NCI-H2107 treated with DMSO at 0.1 percent for 48 hours (cell line): Measurements from ENCODE around the gene RNU1-4.
"Not testable (repeated sequence)": the region's sequence is repeated elsewhere in the genome, so short reads cannot be mapped to it uniquely, and the experiment has no call there.

Experiments used
- DNase-seq: peaks from one replicate; lab custom pipeline; 2025; ENCODE audit not compliant: unreplicated experiment; lab: John Stamatoyannopoulos, UW

Gene RNU1-4

DNA sequence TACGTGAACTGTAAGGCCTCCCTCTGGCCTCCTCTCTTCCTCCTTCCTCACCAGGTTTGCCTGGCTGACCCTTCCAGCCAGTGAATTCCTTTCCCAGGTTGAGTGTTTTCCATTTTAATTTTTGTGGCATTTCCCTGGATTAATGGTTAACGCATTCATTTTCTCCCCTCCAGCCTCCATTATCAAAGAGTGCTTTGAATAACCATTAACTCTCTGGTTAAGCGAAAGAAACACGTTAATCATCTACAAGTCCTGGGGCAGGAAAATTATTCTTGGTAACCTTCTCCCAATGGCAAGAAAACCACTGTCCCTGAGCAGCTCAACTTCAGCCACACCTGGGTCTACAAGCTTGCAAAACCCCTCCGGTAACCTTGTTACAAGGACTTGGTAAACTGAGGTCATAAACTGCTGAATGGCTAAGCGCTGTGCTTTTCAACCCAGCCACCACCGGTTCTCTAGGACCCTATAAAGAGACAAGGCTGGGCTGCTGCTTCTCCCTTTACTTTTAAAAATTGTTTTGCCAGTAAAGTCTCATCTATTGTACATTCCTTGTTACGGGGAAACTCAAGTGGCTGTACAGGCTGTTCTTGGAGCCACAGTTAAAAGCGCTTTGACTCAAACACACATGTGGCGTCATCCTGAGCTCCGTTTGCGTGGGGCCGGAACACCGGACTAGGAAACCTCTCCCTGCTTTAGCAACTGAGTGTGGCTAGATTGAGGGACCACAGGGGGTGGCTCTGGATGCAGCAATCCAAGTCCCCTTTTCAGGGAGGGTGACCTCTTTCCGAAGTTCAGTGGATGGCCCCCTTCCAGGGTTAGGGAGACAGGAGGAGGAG lies 24.7 kb downstream of the RNU1-4 start:
- not testable (repeated sequence) for DNase-seq

DNA sequence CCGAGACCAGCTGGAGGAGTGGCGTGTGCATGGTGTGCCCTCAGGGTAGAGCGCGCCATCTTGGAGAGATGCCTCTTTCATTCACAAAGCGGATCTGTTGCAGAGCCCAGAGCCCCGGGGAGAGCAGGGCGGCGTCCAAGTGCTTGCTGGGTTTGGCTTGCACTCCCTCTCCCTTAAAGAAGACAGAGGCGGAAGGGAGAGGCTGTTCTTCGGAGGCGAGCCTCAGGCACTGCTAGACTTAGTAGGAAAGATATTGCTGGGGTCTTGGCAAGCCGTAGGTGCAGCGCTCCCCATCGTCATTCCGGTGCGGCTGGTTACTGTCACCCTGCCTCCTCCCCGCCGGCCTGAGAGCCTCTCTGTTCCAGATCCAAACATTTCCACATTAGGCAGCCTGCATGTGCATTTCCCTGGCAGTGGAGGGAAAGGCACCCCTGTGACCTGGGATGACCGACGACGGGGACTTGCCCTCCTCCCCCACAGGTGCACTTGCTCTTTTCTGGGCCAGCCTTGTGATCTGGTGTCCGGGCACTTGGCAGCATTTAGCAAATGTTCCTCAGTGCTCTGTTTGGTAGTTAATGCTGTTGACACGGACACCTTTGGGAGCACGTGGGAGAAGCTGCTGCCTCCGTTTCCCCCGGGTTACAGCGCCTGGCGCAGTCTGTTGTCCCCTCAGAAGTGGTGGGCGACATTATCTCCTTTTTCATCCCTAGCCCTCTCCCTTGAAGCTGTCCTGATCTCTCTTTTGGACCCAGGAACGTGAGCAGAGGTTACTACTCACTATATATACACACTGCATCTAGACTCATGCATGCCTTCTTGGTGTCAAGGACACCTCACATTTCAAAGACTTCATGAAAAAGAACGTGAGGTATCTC lies 25.7 kb downstream of the RNU1-4 start:
- DNase-seq: not testable (repeated sequence)

DNA sequence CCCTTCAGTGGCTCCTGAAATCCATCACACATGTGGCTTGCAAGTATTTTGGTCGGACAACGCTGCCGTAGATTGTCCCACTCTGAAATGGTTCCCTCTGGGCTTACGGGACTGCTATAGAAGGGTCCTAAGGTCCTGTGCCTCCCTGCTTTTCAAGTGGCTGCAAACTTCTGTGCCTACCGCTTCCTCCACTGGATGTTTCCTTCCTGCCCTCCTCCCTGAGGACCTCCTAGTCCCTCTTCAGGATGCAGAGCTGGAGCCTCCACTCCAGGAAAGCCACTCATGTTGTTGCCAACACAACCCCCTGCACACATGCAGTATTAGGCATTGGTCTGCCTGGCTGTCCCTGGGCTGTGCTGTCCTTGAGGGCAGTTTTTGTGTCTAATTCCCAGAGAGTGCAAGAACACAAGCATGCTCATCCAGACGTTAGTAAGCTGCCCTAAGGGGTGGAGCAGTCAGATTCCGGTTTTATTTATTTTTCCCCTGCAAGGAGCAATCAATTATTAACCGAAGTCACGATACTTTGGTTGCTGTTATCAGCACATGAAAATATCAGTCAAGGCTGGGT lies 26.5 kb downstream of the RNU1-4 start:
- not testable (repeated sequence) for DNase-seq

DNA sequence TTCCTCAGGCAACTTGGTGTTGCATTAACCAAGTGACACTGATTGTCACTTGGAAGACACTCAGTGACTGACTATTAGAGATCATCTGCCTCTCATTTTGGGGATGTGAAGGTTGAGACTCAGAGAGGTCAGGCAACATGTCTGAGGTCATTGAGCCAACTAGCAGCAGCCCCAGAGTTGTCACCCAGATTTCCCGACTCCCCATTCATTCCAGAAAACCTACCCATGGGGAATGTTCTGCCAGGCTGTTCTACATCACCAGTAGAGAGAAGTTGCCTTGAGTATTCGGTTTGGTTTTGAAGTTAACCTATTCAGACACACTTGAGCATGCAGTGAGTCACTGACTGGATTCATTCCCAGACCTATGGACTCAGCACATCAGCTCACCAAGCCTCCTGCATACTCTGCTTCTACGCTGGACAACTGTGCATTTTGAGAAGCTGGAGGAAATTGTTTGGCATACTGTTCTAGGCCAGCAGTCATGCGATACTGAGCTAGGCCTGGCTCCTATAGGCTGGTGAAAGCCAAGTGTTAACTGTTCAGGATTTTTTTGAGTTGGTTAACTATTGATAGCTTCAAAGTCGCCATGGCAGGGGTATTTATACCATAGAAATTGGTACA lies 29.9 kb downstream of the RNU1-4 start:
- DNase-seq: not testable (repeated sequence)

DNA sequence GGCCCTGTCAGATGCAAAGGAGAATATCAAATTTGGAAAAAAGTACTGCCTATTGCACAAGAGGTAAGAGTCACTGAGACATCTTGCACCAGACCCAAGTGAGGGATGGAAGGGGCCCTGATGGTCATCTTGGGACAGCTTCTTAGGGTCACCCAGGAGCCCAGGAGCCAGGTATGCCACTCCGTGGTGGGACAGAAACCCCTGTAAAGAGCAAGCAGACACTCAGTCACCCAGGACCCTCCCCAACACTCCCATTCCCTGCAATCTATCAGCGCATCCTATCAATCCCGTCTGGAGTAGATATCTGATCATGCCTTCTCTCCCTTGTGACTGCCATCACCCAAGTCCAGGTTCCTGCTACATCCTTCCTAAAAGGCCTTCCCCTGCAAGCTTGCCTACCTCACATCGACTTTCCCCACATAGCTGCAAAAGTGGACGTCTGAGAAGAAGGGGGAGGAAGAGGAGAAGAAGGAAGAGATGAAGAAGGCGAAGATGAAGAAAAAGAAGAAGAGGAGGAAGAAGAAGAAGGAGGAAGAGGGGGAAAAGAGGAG lies 30.7 kb downstream of the RNU1-4 start:
- not testable (repeated sequence) for DNase-seq

DNA sequence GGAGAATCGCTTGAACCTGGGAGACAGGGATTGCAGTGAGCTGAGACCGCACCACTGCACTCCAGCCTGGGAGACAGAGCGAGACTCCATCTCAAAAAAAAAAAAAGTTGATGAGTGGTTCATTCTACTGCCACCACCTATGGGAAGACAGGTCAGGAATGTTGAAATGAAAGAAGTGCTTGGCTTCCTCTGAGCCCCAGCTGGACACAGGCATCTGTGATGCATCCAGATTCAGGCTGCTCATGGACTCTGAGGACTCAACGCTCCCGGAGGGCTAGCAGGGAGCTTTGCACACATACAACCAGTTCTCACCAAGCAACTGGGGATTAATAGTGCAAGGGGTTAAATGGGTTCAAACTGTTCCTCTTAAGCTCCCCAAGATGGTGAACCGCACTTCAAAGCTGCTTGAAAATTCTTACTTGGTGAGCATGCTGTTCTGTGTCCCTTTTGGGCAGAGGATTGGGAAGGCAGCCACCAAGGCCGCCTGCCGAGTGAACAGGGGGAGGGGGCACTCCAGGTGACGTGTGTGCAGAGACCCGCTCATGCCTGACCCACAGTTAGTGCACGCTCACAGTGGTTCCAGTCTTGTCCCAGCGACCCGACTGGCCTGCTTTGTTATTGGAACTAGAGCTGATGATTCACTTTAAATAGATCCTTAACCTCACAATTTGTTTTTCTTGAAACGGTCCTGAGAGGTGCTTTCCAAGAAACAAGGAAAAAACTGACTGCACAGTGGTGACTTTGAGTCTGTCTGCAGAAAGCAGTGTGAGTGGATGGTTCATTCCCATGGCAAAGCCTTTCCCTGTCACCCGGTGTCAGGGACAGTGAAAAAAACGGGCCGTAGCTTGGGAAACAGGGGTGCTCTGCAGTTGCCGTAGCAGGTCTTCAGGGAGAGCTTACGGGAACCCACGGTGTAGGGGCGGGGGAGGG lies 32.2 kb downstream of the RNU1-4 start:
- not testable (repeated sequence) for DNase-seq

DNA sequence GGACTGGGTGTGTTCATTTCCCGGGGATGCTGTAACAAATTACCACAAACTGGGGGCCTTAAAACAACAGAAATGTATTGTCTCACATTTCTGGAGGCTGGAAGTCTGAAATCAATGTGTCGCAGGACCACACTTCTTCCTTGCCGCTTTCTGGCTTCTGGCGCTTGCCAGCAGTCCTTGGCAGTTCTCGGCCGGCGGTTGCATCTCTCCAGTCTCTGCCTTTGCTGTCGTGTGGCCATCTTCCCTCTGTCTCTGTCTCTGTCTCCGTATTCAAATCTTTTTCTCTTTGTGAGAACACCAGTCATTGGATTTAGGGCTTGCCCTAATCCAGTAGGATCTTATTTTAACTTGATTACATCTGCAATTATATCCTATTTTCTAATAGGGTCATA lies 32.9 kb downstream of the RNU1-4 start:
- not testable (repeated sequence) for DNase-seq

DNA sequence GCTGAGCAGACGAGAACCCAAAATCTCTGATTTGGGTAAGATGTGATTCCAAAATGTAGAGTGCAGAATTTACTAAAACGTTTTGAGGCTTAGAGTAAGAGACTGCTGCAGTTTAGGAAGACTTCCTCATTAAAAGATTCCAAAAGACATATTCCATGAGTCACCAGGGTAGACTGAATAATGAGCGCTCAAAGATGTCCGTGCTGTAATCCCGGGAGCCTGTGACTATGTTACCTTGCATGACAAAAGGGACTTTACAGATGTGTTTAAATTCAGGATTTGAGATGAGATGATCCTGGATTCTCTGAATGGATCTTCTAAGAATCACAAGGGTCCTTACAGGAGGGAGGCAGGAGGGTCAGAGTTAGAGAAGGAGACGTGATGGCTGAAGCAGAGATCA lies 33.4 kb downstream of the RNU1-4 start:
- not testable (repeated sequence) for DNase-seq

DNA sequence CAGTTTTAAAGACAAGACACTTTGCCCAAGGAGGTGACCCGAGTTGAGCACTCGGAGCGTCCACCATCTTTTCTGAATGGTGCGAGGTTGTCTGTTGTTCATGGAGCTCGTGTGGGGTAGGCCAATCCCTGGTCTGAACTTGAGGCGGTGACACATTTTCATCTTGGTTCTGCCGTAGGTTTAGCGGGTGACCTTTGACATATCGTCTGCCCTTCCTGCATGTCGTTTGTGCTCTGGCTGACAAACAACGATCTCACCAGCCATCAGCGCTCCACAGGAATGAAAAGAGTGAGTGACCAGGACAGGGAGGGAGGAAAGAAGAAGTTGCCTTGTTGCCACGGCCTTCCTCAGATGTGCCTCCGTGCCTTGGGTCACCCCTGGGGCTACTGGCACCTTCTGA lies 34.5 kb downstream of the RNU1-4 start:
- DNase-seq: not testable (repeated sequence)

DNA sequence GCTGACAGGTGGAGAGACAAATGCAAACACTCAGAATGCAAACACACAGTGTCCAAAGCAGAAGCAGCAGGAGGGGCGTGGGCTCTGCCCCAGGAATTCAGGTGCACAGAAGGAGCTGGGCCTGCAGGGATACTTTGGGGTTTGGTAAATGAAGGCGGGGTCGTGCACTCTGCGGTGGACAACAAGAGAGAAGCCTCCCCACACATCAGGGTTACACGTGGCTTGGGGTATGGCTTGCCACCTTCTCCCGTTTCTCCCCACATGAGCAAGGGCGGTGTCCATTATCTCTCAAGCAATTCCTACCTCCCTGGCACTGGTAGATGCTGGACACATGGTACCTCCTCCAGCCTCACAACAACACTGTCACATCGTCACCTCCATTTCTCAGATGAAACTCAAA lies 35.0 kb downstream of the RNU1-4 start:
- not testable (repeated sequence) for DNase-seq

DNA sequence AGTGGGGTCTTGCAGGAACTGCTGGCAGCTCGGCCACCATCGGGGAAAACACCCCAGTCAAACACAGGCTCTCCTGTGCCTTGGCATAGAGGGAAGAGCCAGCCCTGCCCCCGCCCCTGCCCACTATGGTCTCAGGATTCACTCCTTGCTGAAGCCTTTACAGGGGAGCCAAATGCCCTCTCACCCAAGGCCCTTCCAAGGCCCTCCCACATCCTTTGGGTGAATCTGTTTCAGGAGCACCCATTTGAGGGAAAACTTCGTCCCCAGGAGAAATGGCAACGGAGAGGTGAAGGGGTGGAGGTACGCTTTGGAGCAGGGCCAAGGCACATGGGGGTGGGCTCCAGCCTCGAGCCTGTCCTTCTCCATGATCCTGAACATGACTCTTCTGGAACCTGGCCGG lies 35.9 kb downstream of the RNU1-4 start:
- DNase-seq: not testable (repeated sequence)

DNA sequence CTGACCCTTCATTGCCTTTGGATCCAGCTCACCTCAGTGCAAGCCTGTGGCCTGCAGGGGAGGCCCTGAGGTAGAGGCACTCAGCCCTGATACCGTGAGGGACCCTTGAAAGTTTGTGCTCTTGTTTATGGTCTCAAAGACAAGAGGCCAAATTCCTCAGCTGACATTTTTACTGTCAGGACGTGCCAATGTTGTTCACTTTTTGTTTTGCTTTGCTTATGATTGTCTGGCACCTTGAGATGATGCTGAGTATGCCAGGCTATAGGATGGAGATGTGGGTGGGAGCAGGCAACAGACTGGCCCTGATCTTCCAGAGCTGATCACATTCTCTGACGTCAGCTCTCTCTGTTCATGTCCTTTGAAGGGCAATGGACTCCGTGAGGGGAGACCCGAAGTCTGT lies 36.5 kb downstream of the RNU1-4 start:
- DNase-seq: not testable (repeated sequence)

DNA sequence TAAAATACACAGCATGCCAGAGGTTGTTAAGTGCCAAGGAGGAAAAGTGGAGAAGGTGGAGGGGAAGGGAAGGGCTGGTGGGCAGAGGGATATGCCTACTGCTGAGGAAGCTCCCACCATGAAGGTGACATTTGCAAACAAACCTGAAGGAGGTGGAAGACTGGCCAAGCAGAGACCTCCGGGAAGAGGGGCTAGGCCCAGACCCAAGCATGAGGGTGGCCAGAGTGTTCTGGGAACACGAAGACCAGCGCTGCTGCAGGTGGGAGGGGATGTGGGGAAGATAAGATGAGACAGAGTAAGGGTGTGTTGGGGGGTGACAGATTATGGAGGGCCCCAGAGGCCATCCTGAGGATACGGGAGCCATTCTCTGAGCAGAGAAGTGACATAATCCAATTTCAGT lies 37.5 kb downstream of the RNU1-4 start:
- not testable (repeated sequence) for DNase-seq

DNA sequence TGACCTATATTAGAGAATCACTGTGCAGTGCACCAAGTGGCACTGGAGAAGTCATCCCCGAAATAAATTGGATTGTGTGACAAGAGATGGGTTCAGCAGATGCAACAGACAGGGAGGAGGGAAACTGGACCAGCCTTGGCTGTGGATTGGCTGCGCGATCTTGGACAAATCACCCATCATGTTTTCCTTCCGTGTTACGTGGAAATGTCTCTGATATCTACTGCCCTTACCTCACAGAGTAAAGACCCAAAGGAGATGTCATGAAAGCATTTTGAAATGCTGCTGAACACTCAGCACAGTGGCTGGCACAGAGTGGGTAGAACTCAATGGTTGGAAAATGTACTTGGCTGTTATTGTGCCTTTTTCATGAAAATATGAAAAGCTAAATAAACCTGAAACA lies 39.2 kb downstream of the RNU1-4 start:
- not testable (repeated sequence) for DNase-seq

DNA sequence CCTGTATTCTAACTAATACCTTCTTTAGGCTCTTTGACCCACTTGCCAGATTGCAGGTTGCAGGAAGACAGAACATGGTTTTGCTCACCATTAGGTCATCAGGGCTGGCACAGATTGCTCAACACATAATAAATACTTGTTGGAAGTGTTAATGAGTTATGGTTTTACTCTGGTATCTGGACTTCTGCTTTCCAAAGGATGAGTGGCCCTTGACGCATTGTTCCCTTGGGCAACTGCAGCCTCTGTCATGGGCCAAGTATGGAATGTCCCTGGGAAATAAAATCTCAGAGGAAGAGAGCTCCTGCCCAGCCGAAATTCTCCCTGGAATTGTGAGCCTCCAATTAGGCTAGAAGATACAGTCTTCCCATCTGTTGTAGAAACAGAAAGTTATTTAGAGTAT lies 40.7 kb downstream of the RNU1-4 start:
- DNase-seq: not testable (repeated sequence)

DNA sequence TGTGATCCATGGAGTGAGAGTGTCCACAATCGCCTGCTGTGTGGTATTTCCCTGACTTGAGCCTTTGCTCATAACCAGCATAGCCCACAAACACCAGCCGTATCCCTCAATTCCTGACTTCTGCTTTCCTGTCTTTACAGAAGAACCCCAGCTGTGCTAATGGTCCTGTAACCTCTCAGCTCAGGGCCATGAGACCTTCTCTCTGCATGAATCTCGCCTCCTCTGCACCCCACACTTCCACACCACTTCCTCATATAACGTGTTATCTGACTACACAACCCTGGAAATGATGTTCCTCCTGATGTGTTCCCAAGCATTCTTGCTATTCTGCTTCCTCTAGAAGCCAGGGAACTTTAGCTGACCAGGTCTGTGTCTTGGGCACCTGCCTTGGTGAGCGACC lies 41.3 kb downstream of the RNU1-4 start:
- DNase-seq: not testable (repeated sequence)

DNA sequence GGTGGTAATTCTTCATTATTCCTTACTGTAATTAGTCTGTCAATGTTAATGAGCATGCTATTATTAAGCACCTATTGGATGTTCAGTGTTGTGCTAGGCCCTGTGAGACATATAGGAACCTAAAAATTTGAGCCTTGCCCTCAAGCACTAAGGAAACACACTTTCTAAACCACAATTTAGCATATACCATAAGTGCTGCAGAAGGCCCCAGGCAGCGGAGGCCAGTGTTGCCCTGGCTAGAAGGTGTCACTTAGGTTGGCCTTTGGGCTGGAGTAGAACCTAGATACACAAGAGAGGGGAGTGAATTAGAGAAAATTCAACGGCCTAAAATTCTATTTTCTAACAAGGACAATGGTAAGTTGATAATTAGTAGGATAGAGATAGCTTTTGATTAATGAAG lies 44.6 kb downstream of the RNU1-4 start:
- DNase-seq: not testable (repeated sequence)

DNA sequence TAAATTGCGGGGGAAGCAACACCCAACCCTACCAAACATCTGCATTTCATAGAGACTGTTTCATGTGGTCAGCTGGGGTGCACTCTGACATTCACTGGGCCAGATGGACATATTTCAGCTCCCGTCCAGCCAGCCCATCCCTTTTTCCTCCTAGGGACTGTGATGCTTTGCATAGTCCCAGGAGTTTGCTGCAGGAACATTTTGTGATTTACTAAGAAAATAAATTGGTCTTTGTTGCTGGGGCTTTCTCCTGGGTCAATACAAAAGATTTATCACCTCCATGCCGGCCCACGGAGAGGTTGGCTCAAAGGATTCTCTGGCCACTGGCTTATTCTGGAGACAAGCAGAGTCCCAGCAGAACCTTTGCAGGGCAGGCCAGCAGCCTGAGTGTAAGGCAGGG lies 46.0 kb downstream of the RNU1-4 start:
- DNase-seq: not testable (repeated sequence)

DNA sequence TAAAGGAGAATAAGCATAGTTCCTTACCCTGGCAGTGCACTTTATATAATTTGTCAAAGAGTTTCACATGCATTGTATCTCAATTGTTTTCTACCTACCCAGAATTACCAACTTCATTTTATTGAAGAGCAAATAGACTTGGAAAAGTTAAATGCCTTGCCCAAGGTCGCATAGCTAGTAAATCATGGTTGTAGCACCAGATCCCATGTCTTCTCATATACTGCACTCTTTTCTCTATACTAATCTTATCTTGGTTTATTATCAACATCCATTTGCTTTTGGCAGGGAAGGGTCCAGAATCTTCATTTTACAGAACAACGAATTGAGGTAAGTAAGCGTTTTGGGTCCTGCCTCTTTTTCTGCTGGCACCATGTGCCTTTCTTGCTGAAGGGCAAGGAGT lies 46.9 kb downstream of the RNU1-4 start:
- DNase-seq: not testable (repeated sequence)

DNA sequence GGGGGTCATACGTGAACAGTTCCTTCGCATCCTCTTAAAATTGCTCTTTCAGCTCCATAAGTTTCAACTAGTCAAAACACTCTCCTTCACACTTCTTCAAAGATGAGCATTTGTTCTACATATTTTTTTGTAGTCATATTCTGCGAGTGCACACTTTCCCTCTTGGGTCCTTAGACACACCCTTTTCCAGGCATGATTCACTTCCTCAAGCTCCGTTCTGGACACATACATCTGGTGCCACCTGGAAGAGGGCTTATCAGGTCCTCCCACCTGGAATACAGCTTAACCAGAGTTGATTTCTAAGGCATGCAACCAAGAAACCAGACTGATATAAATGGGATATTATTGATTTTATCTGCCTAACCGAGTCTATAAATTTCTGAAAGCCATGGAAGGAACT lies 47.4 kb downstream of the RNU1-4 start:
- not testable (repeated sequence) for DNase-seq
